OCI-LY3 (cell line): ENCODE results near the gene ARFGAP2.

Experiments
- H2AFZ ChIP-seq: fragments of 200-600, 300-600 bp; shearing (Covaris generic); 2 replicates; pipeline ENCODE4 v1.6.0; 2014; ENCODE audit warnings: antibody characterized with exemption, low read depth, low read length
- H3K27ac ChIP-seq: fragments of 200-600, 300-600 bp; sonication (generic); 2 replicates; pipeline ENCODE4 v1.5.1; 2014; ENCODE audit warnings: mild to moderate bottlenecking, low read length, moderate library complexity, mixed read lengths
- H3K27me3 ChIP-seq: fragments of 200-600, 300-600 bp; sonication (generic); 2 replicates; pipeline ENCODE4 v1.6.1; 2014; ENCODE audit warnings: low read depth, low read length, mixed read lengths
- H3K36me3 ChIP-seq: fragments of 200-600, 300-600 bp; sonication (generic); replicated peaks from 2 replicates; pipeline ENCODE3; 2014; ENCODE audit warnings: low read depth, low read length, mixed read lengths
- H3K4me1 ChIP-seq: fragments of 300-600, 200-600 bp; sonication (generic); 2 replicates; pipeline ENCODE4 v1.6.1; 2014; ENCODE audit warnings: low read length, mixed read lengths
- H3K4me2 ChIP-seq: fragments of 200-600, 300-600 bp; sonication (generic); 2 replicates; pipeline ENCODE4 v1.6.1; 2014; ENCODE audit warnings: low read length, mixed read lengths
- H3K4me3 ChIP-seq: fragments of 300-600, 200-600 bp; sonication (generic); 2 replicates; pipeline ENCODE4 v1.5.1; 2014; ENCODE audit warnings: antibody characterized with exemption, mild to moderate bottlenecking, low read length, moderate library complexity
- H3K79me2 ChIP-seq: fragments of 300-600, 200-600 bp; shearing (Covaris generic); 2 replicates; pipeline ENCODE4 v1.6.1; 2014; ENCODE audit warnings: mild to moderate bottlenecking, low read length, mixed read lengths
- H3K9ac ChIP-seq: fragments of 300-600, 200-600 bp; shearing (Covaris generic); 2 replicates; pipeline ENCODE4 v1.6.0; 2014; ENCODE audit warnings: mild to moderate bottlenecking, low read length, moderate library complexity
- H3K9me3 ChIP-seq: fragments of 200-600, 300-600 bp; shearing (Covaris generic); 2 replicates; pipeline ENCODE4 v1.6.1; 2014; ENCODE audit warnings: low read length, mixed read lengths; ENCODE audit not compliant: insufficient read depth
- H4K20me1 ChIP-seq: fragments of 200-600, 300-600 bp; sonication (generic); 2 replicates; pipeline ENCODE4 v1.6.1; 2016; ENCODE audit warnings: low read length, mixed read lengths; ENCODE audit not compliant: insufficient read depth
- CTCF ChIP-seq: fragments of 200-600, 300-600 bp; sonication (generic); IDR thresholded peaks from 2 replicates; pipeline ENCODE4 v1.5.1; 2014; ENCODE audit warnings: antibody characterized with exemption, low read length, low read depth
- EZH2phosphoT487 ChIP-seq: fragments of 200-600 bp; shearing (Covaris generic); IDR thresholded peaks from 2 replicates; pipeline ENCODE4 v1.6.1; 2018; ENCODE audit warnings: antibody characterized with exemption, mixed run types, low read depth

Gene ARFGAP2

GRCh38 chr11:47156951-47157350 is 19.7 kb downstream of the ARFGAP2 start:
- Histone ChIP-seq H3K79me2 (no peaks in the 10 kb centered on the region), H3K4me3 (no peak overlapping the region), H3K36me3 (no peaks in the 10 kb centered on the region), H3K9me3 (no peaks in the 10 kb centered on the region), H3K27me3 (no peaks in the 10 kb centered on the region), H3K4me2 (no peak overlapping the region), H2AFZ (no peak overlapping the region), H3K4me1 (no peaks in the 10 kb centered on the region), H3K27ac (no peak overlapping the region), H3K9ac (no peak overlapping the region), H4K20me1 (peaks cover 6% of the 10 kb centered on the region)
- TF ChIP-seq EZH2phosphoT487 (no peak), CTCF (no peak)

- no peaks in the 10 kb centered on the region for H3K27me3 ChIP-seq
- no peak overlapping the region for H3K4me2 ChIP-seq
- H3K4me3 ChIP-seq: no peak overlapping the region
- no peaks in the 10 kb centered on the region for H3K36me3 ChIP-seq
- no peak overlapping the region for H3K9ac ChIP-seq
- TF ChIP-seq EZH2phosphoT487 (no peak), CTCF (no peak)
- H3K9me3 ChIP-seq: no peaks in the 10 kb centered on the region
- no peaks in the 10 kb centered on the region for H3K79me2 ChIP-seq
- H3K27ac ChIP-seq: no peak overlapping the region
- H4K20me1 ChIP-seq: peaks cover 3% of the 10 kb centered on the region; the same call in 1 of the 2 replicates
- no peaks in the 10 kb centered on the region for H3K4me1 ChIP-seq
- no peak overlapping the region for H2AFZ ChIP-seq
Observed at GRCh38 chr11:47156333-47156732, 20.3 kb downstream of the ARFGAP2 start.

- TF ChIP-seq EZH2phosphoT487: no peak
- no peak for TF ChIP-seq CTCF
- no peak overlapping the region for H3K4me3 ChIP-seq
- H3K9me3 ChIP-seq: no peaks in the 10 kb centered on the region
- no peaks in the 10 kb centered on the region for H3K27me3 ChIP-seq
- H3K79me2 ChIP-seq: no peaks in the 10 kb centered on the region
- H3K4me1 ChIP-seq: no peaks in the 10 kb centered on the region
- no peaks in the 10 kb centered on the region for H4K20me1 ChIP-seq
- H3K36me3 ChIP-seq: no peaks in the 10 kb centered on the region
- no peak overlapping the region for H2AFZ ChIP-seq
- no peak overlapping the region for H3K27ac ChIP-seq
- H3K9ac ChIP-seq: no peak overlapping the region
- no peak overlapping the region for H3K4me2 ChIP-seq
Observed at GRCh38 chr11:47155879-47156278, 20.8 kb downstream of the ARFGAP2 start.

- Histone ChIP-seq H3K4me1 (no peaks in the 10 kb centered on the region), H3K27me3 (no peaks in the 10 kb centered on the region), H4K20me1 (no peaks in the 10 kb centered on the region), H3K4me2 (no peak overlapping the region), H3K9me3 (no peaks in the 10 kb centered on the region), H2AFZ (no peak overlapping the region), H3K27ac (no peak overlapping the region), H3K9ac (no peak overlapping the region), H3K4me3 (no peak overlapping the region), H3K79me2 (no peaks in the 10 kb centered on the region), H3K36me3 (no peaks in the 10 kb centered on the region)
- no peak for TF ChIP-seq CTCF
- TF ChIP-seq EZH2phosphoT487: no peak
Observed at GRCh38 chr11:47154616-47155570, 21.8 kb downstream of the ARFGAP2 start.
